NOMO-1 (cell line): Measurements from ENCODE around the gene OGG1.
A peak's percentile ranks its signal among the peaks of the same experiment; 100 is the strongest.

Source experiments
- DNase-seq, 2 experiments: peaks; one replicate each; lab custom pipeline; 2025; ENCODE audit not compliant: unreplicated experiment in 2 of 2; lab: John Stamatoyannopoulos, UW

OGG1 gene

GRCh38 chr3:9727041-9727595 is 22.6 kb upstream of the OGG1 start:
- peak; percentile 37 to 55 for DNase-seq

GRCh38 chr3:9727743-9728142 is 22.0 kb upstream of the OGG1 start:
- DNase-seq, result no peak

GRCh38 chr3:9729419-9729818 is 20.3 kb upstream of the OGG1 start:
- no peak for DNase-seq

- no peak for DNase-seq
Observed at GRCh38 chr3:9730657-9731205, 19.0 kb upstream of the OGG1 start.

GRCh38 chr3:9731206-9732079 is 18.3 kb upstream of the OGG1 start, which contains the start of gene BRPF1:
Gene BRPF1 (plus strand): TSS chr3:9731735. CDS start chr3:9734141, 2,406 bp downstream.
- peak; percentile 95 to 98 for DNase-seq

GRCh38 chr3:9732080-9732739 is 17.5 kb upstream of the OGG1 start:
- peak; percentile 35 to 40 for DNase-seq

- DNase-seq, result no peak
Observed at GRCh38 chr3:9732740-9733115, 17.0 kb upstream of the OGG1 start.

- DNase-seq, result no peak
Observed at GRCh38 chr3:9736831-9737230, 12.9 kb upstream of the OGG1 start.

GRCh38 chr3:9739181-9739580 is 10.6 kb upstream of the OGG1 start:
- no peak for DNase-seq

- no peak for DNase-seq
Observed at GRCh38 chr3:9742560-9742959, 7.2 kb upstream of the OGG1 start.

GRCh38 chr3:9743548-9743947 is 6.2 kb upstream of the OGG1 start:
- DNase-seq, result no peak

GRCh38 chr3:9744162-9744561 is 5.6 kb upstream of the OGG1 start:
- DNase-seq, result no peak

- no peak for DNase-seq
Observed at GRCh38 chr3:9745521-9745920, 4.2 kb upstream of the OGG1 start.

- DNase-seq, result no peak
Observed at GRCh38 chr3:9746330-9746729, 3.4 kb upstream of the OGG1 start.

- no peak for DNase-seq
Observed at GRCh38 chr3:9747267-9747666, 2.5 kb upstream of the OGG1 start.

GRCh38 chr3:9748031-9748430 is 1.7 kb upstream of the OGG1 start:
- no peak for DNase-seq

- no peak for DNase-seq
Observed at GRCh38 chr3:9749296-9749644, 482 bp upstream of the OGG1 start.

GRCh38 chr3:9750556-9751411 is 1.0 kb downstream of the OGG1 start:
- no peak for DNase-seq

- DNase-seq, result no peak
Observed at GRCh38 chr3:9754678-9755077, 4.9 kb downstream of the OGG1 start.

- DNase-seq, result no peak
Observed at GRCh38 chr3:9757427-9757826, 7.7 kb downstream of the OGG1 start.
